GM19035 (cell line): ENCODE measurements around the gene SVIP.

ENCODE experiments used
- ATAC-seq: cut with Tn5 transposase; IDR thresholded peaks from one replicate; pipeline ENCODE4 v1.9.1; 2021; ENCODE audit not compliant: unreplicated experiment

SVIP gene

DNA sequence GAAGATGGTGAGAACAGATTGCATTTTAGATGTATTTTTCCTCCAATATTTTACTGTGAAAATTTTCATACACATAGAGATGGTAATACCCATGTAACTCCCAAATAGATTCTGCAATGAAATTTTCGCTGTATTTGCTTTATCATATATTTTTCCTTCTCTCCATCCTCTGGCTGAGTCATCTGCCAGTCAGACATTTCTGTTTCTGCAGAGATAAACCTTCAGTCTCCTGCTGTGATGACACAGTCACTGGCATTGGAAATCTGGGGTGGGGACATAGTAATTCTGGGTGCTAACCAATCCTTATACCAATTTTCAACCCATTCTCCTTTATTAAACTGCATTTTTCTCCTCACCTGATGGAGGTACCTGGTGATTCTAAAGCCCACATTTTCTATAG, 33.7 kb downstream of the SVIP start:
- no peak for ATAC-seq

DNA sequence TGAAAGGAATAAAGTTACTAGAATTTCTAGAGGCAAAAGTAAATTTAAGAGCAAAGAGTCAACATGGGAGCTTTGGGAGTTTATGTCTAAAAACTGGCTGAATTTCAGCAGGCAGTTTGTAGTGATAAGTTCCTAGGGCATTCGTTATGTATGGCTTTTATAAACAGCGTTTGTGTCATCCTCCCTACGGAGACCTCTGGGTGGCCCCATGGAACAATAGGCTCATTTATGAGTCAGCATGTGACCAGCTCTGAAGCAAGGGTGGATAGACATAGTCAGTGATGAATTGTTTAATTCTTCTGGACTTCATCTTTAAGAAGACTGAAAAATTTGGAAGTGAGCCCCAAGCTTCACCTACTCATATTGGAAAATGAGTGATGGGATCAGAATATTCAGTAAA, 37.1 kb downstream of the SVIP start:
- no peak for ATAC-seq

GRCh38 chr11:22787551-22788162, 41.9 kb downstream of the SVIP start:
- no peak for ATAC-seq

DNA sequence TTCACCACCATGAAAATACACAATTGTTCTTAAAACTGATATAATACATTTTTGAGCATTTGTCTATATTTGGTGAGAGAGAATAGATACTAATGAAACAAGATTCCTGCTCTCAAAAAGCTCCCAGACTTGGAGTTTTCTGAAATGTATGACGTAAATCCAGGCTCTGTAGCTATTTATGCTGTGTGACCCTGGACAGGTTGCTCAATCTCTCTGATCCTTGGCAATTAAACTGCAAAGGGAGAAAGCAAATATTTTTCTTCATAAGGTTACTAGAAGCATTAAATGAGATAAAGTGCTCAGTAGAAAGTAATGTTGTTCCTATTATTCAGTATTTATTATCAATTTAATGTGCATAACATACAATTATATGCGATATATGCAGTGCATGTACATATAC, 42.5 kb downstream of the SVIP start:
- ATAC-seq: no peak

DNA sequence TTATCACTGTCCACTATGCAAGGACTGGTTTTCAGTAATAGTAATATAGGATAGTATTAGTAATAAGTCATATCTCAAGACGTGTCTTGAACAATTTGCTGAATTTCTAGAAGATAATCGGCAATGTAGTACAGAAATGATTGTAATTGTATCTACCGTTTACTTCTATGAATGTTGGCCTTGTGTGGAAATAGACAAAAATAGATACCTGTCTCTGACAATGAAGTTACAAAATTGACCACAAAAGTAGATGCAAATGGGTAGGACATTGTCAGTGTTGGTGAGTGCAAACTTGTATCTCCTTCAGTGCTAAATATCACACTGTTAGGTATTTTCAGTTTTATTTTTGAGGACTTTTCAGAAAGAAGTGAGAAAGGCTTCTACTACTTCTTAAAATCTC, 43.1 kb downstream of the SVIP start:
- peak; percentile 91 for ATAC-seq

DNA sequence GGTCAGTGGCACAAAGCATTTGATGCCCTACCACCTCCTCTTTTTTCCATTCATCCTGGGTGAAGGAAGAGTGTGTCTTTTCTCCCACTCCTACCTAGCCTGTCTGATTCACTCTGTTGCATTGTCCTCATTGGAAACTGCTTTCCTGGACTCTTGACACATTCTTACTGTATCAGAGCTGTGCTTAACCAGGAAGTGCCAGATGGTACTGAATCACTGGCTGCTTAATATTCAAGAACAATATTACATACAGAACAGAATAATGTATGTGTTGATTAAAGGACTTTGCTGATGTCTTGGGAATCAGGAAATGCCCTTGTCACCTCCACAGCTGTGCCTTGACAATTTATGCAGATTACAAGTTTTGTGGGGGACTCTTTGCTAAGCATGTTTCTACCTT, 44.4 kb downstream of the SVIP start:
- no peak for ATAC-seq

- ATAC-seq: peak; percentile 87
Measured at GRCh38 chr11:22780952-22781593, 48.5 kb downstream of the SVIP start.

DNA sequence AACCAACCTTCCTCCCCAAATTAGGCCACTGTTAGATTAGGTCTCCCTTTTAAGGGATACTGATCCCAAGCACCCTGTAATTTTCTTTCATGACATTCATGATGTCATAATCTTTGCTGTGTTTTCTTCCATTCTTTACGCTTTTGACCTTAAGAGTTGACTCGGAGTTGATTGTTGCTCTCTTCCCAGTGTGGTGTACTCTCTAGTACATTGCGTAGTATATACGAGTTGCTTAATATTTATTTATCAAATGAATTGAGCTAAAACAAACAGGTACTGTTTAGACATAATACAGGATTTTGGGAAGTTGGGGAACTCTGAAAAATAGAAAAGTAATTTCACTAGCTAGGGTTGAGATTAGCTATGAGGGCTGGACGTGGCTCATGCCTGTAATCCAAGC, 49.8 kb downstream of the SVIP start:
- no peak for ATAC-seq

DNA sequence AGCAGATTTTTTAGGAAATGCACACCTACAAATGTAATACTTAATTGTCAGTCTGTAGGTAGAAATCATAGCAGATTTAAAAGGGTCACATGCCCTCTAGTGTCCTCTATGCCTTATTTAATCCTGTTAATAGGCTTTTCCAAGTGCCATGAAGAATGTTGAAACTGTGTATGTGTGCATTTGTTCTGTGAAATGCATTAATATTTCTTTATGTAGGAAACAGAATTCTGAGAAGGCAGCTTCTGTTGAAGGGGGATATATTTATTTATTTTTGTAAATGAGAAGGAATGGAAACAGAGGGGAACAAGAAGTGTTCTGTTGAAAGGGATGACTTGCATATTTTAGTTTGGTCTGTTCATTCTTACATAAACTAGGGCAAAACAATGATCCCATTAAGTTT, 51.0 kb downstream of the SVIP start:
- no peak for ATAC-seq

GRCh38 chr11:22775248-22775647, 54.4 kb downstream of the SVIP start:
- no peak for ATAC-seq

DNA sequence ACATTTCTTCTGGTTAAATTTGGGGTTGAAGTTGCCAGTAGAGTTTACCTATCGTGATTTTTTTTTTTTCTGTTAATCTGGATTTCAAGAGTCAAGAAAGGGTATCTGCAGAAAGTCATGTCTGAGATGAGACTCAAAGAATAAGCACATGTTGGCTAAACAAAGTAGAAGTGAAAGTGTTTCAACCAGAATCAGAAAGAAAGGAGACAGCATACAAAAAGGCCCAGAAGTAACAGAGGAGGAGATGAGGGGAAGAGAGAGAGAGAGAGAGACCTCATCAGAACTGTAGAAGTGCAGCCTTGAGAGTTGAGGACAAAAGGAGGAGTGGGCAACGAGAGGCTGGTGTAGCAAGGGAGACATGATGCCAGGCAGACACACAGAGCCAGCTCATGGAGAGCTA, 54.9 kb downstream of the SVIP start:
- peak; percentile 68 for ATAC-seq

GRCh38 chr11:22769081-22769480, 60.5 kb downstream of the SVIP start:
- no peak for ATAC-seq
